ENCODE data around the gene ZDHHC8.

The ZDHHC8 gene

DNA sequence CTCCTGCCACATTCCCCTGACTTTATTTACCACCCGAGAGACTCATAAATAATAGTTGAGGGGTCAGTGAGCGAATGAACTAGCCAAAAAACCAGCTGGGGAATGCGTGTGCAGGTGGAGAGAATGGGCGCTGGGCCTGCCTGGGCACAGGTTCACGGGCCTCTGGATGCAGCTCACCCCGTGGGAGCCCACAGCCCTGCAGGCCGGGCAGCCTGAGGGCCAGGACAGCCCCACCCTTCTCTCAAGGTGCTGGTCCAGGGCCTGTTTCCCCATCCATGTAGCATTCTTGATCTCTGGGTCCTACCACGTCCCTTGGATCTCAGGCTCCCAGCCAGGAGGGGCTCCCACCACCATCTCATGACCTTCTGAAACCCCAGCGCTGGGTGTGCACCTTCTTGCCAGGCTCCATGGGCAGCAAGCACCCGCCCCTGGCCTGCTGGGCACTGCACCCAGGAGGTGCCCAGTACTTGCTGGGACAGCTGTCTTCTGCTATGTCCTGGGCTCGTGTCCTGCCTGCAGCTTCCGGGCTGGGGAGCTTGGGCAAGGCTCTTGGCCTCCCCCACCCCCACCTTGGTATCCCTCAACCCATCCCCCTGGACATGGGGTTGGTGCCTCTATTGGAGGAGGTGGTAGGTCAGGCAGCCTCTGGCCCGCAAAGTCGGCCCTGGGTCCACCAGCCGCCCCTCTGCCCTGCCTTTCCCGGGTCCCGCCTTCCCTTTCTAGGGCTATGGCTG lies 62.3 kb downstream of the ZDHHC8 start:
- DNase-seq (ENCODE audit: low spot score in 2 of 2) (no peak), ATAC-seq (ENCODE audit: low read depth) (no peak)
- Mint-ChIP-seq H3K27ac (no peak overlapping the region), H3K9me3 (no peaks in the 10 kb centered on the region), H3K4me1 (no peaks in the 10 kb centered on the region), H3K27me3 (peaks cover 3% of the 10 kb centered on the region), H3K4me3 (no peak overlapping the region), H3K36me3 (no peaks in the 10 kb centered on the region)

DNA sequence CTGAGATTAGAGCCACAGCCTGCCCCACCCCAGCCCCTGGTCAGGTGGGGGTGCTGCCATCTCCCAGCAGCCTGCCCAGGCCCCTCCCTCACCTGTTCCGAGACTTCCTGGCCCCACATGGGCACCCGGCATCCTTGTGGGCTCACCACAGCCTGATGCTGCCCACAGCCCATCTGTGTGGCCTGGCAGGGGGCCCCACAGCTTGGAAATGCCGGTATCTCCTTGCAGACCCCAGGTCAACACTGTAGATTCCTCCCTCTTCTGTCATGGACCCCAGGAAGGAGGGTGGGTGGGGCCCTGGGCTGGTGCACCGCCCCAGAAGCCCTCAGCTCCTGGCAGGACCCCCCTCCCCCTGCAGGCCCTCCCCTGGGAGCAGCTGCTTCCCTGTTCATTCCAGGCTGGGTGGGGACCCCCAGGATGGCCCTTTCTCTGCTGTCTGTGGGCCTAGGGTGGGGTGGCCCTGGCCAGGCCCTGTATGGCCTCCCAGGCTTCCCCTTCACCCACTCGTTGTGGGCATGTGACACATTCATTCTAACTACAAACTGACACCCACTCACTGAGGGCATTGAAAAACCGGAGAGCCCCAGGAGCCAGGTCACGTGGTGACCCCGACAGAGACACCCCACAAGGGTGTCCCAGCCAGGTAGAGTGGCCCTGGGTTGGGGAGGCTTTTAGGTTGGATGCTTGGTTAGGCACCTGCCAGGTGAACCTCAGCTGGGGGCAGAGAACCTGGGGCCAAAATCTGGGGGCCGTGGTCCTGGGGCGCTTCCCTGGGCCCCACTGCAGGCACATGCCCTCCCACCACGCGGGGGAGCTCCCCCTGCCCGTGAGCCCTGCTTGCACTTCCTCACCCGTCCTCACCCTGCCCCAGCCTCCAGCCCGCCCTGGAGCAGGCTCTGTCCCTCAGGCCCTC lies 63.3 kb downstream of the ZDHHC8 start:
- Mint-ChIP-seq H3K4me1 (no peaks in the 10 kb centered on the region), H3K9me3 (no peaks in the 10 kb centered on the region), H3K4me3 (no peak overlapping the region), H3K27ac (no peak overlapping the region), H3K27me3 (peaks cover 3% of the 10 kb centered on the region), H3K36me3 (no peaks in the 10 kb centered on the region)
- ATAC-seq (ENCODE audit: low read depth) = peak; percentile 74
- DNase-seq (ENCODE audit: low spot score in 2 of 2) = no peak

DNA sequence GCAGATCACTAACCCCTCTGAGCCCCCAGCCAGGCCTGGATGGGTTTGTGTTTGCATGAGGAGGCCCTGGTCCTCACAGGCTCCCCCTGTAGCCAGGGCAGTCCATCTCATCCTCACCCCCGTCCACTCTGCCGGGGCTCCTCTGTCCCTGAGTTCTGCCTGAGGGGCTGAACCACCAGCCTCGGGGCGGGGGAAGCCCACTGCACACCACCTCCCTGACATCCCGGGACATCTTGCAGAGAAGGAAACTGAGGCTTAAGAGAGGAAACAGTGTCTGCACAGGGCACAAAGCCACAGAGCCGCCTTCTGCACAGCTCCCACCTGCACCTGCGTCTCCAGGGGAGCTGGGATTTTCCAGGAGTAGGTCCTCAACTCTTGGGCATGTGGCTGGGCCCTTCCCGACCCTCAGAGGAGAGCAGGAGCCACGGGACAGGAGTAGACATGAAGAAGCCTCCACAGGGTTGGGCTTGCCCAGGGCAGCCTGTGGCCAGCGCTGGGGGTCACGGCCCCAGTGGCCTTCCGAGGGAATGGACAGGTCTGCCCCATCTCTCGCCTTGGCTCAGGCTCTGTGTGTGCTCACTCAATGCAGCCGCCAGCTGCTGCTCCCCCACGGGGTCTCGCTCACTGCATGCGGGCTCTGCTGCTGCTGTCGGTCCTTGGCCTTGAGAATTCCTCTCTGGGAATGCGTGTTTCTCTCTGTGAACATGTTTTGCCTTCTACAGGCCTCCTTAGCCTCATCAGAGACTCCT lies 64.7 kb downstream of the ZDHHC8 start:
- no peaks in the 10 kb centered on the region for H3K9me3 Mint-ChIP-seq
- no peaks in the 10 kb centered on the region for H3K4me1 Mint-ChIP-seq
- H3K27me3 Mint-ChIP-seq = peaks cover 3% of the 10 kb centered on the region
- DNase-seq (ENCODE audit: low spot score in 2 of 2) = no peak
- H3K4me3 Mint-ChIP-seq = no peak overlapping the region
- ATAC-seq (ENCODE audit: low read depth) = no peak
- H3K27ac Mint-ChIP-seq = no peak overlapping the region
- H3K36me3 Mint-ChIP-seq = no peaks in the 10 kb centered on the region
